ENCODE data around the gene HEBP2.

DNA sequence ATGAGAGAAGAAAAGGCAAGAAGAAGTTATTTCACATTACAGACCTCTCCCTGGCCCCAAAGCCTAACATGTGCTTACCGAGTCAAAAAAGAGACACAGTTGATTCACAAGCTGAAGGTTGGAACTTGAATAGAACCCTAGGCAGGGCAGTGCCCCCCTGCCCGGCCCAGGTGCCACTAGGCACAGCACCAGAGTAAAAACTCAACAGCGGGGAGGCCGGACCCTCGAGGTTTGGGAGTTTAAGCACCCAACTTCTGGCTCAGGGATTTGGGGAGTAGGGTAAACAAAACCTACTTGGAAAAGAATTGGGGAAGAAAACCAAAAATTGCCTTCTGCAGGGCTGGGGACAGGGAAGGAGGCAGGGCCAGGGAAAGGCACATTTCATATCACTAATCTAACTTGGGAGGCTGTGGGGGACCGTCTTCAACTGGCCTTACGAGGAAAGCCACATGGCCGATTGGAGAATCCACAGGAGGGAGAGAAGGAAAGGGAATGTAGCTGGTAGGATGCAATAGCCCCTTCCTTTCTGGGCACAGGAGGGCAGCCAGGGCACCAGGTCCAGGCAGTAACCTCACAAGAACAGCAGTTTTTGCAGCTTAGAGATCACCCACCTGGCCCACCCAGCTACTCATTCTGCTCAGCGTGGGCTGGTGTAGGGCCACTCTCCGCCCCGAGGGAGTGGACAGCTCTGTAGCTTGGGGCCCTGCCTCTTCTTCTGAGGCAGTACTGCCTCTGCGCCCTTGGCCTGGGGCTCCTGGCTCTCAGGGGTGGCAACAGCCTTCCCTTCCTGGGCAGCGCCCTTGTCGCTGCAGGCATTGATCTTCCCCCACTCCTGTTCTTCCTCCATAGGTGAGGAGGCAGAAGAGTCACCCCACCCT, 1.8 kb upstream of the HEBP2 start:
- TF ChIP-seq, protein P1, sequence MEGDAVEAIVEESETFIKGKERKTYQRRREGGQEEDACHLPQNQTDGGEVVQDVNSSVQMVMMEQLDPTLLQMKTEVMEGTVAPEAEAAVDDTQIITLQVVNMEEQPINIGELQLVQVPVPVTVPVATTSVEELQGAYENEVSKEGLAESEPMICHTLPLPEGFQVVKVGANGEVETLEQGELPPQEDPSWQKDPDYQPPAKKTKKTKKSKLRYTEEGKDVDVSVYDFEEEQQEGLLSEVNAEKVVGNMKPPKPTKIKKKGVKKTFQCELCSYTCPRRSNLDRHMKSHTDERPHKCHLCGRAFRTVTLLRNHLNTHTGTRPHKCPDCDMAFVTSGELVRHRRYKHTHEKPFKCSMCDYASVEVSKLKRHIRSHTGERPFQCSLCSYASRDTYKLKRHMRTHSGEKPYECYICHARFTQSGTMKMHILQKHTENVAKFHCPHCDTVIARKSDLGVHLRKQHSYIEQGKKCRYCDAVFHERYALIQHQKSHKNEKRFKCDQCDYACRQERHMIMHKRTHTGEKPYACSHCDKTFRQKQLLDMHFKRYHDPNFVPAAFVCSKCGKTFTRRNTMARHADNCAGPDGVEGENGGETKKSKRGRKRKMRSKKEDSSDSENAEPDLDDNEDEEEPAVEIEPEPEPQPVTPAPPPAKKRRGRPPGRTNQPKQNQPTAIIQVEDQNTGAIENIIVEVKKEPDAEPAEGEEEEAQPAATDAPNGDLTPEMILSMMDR (IDR thresholded peaks at IDR 0.05), result no peak
- TF ChIP-seq EP300 (IDR thresholded peaks at IDR 0.05) (no peak), POLR2A (IDR thresholded peaks at IDR 0.05) (no peak)

Measured in ovary (tissue), 3 donors.